CD4-positive, alpha-beta T cell treated with Interleukin-6 for 4 hours (primary cell): ENCODE data around the gene COL12A1.

Source experiments
- DNase-seq: peaks from one replicate; pipeline ENCODE4 v3.0.0-alpha.2; 2020; ENCODE audit warnings: mixed read lengths

Gene COL12A1

DNA sequence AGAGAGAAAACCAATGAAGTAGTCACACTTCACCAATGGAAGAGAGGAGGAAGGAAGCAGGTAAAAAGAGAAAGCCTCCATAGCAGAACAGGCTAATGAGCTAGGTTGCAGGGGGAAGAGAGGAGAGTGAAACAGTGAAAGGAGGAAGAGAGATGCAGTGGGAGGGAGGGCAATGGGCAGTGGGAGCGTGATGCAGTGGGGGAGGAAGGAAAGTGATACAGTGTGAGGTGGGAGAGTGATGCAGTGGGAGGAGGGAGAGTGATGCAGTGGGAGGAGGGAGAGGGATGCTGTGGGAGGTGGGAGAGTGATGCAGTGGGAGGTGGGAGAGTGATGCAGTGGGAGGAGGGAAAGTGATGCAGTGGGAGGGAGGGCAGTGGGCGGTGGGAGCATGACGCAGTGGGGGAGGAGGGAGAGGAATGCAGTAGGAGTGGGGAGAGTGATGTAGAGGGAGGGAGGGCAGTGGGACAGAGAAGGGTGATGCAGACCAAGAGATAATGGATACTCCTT lies 29.7 kb downstream of the COL12A1 start:
- DNase-seq, result no peak

DNA sequence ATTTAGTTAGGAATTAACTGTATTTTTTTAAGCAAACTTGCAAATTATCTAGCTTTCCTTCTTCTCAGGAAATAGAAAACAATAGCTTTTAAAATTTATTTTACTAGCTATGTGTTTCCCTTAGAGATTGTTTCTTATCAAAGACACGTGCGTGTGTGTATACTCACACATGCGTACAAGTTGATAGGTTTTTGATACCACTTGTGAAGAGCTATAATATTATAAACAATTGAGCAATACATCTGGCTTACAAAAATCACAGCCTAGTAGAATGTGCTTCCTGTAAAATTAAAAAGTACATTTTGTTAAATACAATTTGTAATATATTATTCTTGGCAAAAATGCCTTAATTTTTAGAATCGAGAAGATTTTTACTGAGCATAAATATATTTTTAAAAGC lies 33.9 kb downstream of the COL12A1 start:
- DNase-seq, result no peak

DNA sequence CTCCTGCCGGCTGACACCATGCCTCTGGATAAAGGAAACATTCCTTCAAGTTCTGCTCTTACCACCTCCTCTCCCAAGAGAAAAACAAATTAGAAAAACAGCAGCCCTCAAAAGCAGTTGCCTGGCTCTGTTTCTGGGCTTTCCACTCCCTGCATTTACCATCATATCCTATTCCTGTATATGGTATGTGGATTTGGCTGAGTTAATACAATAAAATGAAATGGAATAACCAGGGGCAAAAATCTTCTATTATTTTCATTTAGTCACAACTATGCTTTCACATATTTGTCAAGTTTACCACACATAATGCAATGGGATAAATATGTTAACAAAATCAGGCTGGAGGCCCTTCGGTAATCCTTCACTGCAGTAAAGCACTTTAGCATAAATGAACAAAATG lies 34.3 kb downstream of the COL12A1 start:
- no peak for DNase-seq

DNA sequence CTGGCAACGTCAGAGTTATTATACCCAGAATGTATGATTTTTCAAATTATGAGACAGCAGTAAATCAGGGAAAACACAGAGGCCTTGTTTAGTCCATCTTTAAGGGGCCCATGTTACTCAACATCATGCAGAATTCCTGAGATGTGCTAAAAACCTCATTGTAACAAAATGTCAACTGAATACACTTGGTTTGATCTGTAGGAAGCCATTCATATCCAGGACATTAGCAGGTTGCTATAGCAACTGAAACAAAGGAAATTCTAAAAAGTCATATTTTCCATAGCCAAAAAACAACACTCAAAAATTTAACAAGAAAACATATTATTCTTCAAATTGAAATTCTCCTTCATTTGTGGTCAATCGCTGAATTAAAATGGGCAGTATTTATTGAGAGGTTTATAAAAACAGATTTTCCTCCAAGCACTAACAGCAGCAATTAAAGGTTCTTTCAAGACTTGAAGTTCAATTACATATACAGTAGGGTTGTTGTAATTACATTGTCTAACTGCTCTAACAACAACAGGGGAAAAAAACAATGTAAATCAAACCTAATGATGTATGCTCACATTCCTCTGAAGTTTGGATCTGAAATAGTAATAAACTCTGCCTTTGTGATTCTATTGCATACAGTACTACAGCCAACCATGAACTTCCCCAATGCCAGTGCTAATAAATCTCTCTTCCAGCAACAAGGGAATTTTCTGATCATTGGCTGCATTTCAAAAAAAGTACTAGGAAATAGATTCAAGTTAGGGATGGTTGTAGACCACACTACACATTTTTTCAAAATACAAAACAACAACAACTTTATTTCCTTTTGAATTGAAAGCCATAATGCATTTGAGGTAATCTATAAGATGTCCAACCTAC lies 34.9 kb downstream of the COL12A1 start:
- DNase-seq, result no peak

DNA sequence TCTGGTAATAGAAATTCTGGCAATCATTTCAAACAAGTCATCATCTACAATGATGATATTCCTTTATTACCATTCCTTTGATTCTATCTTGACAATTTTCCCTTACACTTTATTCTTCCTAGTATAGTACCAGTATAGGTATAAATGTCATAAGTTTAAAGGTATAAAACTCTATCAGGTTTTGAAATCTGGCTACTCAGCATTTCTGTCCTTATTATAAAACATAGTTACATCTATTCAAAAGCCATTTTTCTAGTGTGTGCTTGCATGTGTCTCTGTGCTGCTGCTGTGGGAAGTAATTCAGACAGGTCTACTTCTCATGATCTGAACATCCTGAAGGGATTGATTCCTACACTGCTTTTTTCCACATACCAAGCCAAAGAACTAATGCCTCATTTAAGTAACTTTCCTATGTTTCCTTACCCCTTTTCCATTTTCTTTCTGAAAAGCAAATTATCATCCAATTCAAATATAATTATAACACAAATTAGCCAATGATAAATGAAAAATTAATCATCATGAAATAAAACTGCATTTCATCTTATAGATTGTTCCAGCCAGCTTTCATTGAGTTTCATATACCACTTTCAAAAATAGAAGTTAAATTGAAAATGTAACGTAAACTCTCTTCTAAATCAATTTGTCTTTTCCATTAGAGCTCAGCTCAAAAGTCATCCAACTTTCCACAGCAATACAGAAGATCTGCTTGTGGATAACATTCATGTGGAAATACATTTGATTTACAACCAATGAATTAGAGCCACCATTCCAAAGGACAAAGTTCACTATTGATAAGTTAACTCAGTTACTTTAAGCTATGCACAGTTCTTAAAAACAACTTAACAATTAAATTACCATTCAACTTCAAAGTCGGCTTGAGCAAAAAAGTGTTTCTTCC lies 35.9 kb downstream of the COL12A1 start:
- no peak for DNase-seq

DNA sequence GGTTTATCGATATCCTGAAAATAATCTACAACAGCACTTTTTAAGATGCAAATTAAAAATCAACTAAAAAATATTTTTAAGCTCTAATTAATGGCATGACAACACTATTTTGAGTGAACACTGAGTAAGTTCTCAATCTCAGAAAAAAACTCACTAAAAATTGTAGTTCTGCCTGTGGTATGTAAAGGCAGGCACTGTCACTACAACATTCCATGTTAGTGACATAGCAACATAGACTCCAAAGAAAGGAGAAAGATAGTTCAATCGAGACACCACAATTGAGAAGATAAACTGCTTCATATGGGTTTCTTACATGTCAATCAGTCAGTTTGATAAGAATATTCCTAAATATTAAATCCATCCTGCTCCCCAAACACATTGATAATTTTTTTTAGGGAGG lies 38.0 kb downstream of the COL12A1 start:
- DNase-seq, result no peak

DNA sequence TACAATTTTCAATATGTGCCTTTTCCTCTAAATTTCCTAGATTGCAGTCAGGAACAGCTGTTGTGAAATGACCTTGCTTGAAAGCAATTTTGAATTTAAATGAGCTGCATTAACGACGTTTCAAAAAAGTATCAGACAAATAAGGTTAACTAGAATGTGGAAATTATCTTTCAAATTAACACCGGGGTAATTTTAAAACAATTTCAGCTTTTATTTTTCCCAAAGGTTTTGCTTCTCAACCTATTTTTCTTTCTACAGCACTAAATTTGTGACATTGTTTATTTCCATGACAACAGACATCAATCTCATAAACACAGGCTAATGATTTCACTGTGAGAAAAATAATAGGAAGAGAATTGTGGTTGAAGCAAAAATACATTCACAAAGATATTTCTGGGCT lies 38.5 kb downstream of the COL12A1 start:
- DNase-seq, result no peak

DNA sequence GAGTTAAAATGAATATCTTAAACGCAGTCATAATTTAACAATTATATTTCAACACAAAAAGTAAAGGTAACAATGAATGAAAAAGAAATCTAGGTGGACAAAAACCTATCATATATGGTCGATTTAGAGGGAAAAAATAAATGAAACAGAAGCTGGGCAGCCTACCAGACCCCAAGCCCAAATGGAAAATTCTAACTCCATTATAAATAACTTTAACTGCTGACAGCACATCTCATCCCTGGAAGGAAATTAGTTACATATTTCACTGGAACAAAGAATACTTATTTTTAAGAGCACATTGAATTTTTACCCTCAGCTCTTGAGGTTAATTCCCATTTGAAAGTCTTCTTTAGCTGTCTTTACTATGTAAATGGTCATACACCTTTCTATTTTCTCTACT lies 39.1 kb downstream of the COL12A1 start:
- DNase-seq, result no peak

DNA sequence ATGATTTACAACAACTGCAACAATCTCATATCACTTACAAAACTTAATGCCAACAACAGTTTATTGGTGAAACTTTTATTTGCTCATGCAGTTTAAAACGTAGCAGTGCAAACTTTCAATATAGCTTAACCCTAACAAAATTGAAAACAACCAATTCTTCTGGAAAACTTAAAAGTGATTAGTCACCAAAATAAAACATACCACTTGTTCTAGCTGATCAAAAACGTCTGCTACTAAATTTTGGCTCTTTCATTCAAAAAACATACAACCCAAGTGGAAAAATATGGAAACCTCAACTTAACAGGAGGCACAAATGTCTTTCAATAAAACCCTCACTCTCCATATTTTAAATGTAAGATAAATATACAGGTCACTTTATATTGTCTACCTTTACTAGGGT lies 39.6 kb downstream of the COL12A1 start:
- no peak for DNase-seq

DNA sequence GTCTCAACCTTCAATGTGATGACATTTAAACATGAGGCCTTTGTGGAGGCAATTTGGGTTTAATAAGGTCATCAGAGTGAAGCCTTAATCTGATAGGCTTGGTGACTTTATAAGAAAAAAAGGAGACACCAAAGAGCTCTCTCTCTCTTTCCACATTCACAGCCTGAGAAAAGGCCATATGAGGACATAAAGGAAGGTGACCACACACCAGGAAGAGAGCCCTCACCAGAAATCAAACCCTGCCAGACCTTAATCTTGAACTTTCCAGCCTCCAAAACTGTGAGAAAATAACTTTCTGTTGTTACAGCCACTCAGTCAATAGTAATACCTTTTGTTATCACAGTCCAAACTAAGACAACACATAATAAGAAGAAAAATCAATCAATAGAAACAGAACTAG lies 47.7 kb downstream of the COL12A1 start:
- DNase-seq, result no peak

DNA sequence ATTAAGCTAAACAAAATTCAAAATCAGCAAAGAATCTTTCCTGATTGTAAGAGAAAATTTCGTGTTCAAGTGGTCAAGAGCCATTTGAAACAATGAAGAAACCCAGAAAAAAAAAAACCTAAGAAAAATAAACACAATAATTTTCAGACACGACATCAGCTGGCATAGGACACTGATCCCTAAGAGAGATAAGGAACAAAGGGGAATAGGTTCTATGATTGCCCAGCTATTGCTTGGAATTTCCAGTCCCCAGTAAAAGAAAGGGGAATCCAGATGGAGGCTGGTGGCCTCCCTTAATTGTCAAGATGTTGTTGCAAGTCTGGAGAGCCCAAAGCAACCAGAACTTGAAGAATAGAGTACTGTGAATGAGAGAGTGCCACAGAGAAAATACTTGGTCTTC lies 48.5 kb downstream of the COL12A1 start:
- DNase-seq, result no peak

DNA sequence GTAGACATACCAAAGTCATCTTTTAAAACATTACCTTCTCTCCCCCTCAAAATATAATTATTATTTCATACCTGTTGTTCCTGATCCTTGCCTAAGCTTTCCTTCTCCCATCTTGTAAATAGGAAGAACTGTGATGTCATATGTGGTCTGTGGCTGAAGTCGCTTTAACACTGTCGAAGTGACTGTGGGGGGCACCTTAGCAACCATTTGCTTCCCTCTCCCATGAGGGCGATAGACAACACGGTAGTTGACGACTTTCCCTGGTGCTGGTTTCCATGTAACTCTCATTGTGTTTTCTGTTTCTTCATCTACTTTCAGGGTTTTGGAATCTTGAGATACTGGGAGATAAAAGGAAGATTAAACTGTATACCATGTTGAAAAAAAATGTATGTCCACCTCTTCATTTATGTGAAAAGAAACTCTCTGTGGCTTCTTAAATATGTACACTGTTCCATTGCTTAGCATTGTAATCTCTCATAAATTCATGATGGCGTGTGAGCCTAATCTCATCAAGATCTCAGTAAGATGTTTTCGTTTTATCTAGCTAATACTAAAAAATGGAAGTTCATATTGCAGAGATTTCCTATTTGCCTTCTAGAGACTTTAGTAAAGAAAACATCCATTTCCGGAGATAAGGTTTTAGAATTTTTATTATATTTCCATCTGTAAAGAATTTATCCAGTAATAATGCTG lies 49.5 kb downstream of the COL12A1 start:
- DNase-seq, result no peak

DNA sequence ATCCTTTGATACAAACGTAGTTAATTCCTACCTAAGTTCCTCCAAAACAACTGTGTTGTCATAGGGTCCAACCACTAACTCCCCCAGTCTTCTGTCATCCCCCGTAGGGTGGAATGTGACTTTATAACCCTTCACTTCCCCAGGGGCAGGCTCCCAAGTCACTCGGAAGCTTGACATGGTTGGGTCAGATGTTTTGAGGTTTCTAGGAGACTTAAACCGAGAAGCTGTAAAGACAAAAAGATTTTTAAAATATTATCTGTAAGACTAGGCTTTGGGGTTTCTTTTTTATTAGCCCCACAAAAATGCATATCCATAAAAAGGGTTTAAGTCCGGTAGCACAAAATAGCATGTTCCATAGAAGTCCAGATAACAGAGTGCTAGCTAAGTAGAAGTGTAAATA lies 50.2 kb downstream of the COL12A1 start:
- no peak for DNase-seq

DNA sequence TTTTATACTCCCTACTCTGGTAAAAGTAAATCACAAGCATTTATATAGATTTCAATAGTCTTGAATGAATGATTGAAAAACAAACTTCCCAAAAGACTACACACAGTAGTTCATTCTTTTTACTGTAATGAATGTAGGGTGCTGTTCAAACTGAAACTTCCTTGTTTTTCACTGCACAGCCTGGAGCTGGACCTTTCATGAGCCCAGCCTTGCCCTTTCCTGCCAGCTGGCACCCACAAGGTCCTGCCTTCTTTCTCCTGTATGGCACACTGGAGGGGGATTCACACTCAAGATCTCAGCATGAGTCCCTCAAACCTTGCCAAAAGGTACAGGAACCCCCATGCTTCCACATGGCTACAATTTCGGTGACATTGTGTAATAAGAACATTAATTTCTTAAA lies 50.9 kb downstream of the COL12A1 start:
- no peak for DNase-seq

DNA sequence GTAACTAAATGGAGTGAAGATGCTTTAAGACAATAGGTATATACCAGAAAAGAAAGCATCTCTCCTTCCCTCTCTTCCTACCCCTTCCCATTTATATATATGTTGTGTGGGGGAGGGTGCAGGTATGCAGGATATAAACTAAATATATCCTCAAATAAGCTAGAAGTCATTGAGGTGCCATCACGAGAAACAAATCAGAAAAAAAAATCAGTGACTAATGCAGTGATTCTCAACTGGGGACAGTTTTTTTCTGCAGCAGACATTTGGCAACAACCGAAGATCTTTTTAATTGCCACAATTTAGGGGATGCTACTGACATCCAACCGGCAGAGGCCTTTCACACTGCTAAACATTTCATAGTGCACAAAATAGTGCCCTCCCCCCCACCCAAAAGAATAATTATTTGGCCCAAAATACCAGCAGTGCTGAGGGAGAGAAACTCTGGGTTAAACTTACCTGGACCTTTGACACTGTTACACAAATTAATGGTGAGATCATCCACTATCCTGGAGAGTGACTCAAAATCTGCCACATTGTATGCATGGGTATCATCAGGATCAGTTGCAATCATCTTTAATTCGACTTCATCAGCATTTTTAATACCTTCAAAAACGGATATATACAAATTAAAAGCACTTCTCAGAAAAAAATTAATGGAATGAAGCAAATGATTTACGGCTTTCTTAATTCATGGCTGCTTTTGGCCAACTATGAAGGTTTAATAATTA lies 55.0 kb downstream of the COL12A1 start:
- no peak for DNase-seq

DNA sequence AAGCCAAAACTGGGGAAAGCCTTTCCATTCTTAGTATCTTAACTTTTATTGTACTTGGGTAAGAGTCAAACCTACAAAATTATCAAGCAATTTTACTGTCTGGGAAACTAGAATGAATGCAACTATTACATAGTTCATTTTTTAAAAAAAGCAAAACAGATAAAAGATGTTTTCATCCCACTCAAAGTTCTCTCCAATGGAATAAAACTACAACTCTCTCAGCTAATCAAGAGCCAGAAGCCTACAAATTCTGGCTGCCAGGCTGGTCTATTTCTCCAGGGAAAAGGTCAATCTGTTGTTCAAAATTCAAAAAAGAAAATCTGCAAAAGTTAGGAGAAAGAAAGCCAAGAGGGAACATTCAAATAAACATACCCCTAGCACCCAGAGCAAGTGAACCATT lies 56.2 kb downstream of the COL12A1 start:
- no peak for DNase-seq

DNA sequence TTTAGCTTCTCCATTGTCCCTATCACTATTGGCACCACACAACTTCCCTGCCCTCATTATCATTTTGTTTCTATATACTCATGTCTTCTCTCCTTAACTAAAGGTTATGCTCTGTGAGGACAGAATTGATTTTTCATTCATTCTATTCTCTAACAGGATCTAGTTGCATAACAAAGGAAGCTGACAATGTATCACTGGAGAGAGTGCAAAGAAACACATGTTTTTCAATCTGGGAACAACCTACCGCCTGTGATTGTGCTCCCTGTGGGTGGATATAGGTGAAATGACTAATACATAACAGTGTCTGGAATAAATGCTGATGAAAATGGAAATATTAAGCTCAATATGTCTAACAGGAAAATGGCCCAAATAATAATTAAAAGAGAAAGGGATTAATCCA lies 56.6 kb downstream of the COL12A1 start:
- DNase-seq, result no peak

DNA sequence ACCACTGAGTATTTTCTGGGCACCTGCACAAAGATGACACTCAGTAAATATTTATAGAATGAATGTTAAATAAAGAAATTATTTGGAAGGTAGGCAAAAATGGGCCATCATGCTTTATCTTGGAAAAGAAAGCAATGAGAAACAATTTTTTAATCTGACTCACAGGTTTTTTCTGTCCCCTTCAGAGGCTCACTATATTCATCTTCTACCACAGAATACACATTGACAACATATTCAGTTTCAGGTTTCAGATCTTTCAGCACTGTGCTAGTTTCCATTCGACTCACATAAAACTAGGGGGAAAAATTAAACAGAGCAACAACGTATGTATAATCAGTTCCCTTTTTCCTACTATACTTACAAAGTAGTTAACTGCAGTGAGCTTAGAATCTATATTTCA lies 58.3 kb downstream of the COL12A1 start:
- DNase-seq, result no peak

DNA sequence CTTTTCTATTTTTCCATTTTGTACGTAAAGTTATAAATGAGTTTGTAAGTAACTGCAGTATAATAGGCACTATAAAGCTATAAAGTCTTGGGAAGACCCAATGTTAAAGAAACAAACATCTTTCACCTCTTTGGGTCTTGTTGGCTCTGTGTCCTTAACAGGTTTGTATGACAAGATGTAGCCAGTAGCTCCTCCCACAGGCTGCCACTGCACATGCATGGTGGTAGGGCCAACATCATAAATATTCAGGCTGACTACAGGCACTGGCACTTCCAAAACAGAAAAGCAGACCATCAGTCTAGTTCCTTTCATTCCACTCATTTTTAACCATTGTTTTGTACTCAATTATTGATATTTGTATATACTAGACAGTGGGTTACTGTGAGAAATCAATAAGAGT lies 59.9 kb downstream of the COL12A1 start:
- no peak for DNase-seq

DNA sequence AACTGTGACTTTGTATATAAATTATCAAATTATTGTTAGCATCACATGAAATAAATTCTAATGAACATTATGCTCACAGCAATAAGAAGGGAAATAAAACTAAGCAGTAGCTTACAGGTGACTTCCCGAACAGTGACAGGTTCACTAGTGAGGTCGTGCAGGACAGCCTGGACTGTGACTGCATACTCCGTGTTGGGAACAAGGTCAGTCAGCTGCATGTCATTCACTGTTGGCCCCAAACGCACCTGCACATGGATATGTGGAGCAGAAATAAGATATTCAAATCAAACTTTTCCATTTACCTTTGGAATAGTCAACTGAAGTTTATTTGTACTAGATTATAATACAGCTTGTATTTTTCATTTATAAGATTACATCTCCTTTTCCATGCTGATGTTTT lies 60.6 kb downstream of the COL12A1 start:
- DNase-seq, result no peak

DNA sequence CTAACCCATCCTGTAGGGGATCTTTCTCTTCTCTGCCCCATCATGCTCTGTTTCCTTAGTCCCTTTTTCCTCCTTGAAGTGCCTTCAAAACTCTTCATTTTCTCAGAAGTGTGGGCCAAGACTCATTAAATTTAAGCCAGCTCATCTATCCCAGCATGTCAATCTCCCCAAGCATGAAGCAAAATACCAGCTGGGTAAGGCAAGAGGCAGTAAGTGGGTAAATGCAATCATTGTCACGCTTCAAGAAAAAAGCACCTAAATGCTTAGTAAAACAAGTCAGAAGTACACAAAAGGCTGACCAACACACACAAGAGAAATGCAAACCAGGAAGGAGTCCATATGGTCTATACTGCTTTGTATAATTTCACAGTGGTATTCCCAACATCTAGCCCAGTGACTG lies 61.5 kb downstream of the COL12A1 start:
- no peak for DNase-seq

DNA sequence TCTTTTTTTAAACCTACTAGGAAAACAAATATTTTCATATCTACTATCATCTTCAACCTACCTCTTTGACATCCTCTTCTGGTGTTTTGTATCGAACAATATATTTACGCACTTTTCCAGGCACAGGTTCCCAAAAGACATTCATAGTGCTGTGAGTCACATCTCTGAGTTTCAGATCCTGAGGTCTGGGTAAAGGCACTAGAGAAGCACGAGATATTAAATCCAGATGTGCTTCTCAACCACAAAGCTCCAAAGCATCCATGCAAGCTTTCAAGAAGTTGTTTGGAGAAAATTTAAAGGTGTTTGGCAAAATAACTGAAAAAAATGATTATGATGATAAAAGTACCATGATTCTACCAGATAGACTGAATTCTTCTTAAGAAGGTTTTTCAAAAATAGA lies 62.7 kb downstream of the COL12A1 start:
- DNase-seq, result no peak

DNA sequence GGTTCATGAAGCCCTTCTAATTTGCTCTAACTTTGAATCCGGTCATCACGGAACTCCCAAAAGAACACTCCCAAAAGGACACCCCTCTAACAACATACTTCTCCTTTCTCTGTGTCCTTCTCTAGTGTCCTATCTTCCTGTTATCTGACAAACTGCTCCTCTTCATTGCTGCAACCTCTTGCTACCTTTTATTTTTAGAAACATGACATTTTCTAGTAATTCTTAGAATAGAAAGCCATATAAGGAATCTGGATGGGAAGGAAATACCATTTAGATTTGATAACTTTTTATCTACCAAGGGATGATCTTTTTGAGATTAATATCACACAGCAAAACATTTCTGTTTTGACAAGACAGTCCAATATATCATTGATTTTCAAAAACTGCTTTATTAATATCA lies 63.1 kb downstream of the COL12A1 start:
- DNase-seq, result no peak
